Esophagus muscularis mucosa (tissue), 4 donors: ENCODE measurements around the gene SAMD4A. TPM values are rescaled to one million over a fixed set of nuclear protein-coding genes. Genes with fewer than 3 reads are reported as not detected.

Source experiments
- DNase-seq: peaks from one replicate; pipeline ENCODE4 v3.0.0-alpha.2; 2017; ENCODE audit errors: extremely low spot score
- H3K27ac ChIP-seq, 4 donors: fragments of 200-600 bp; sonication (generic); replicated peaks in 1 of 4; 1 replicate in 3 of 4; 2 replicates in 1 of 4; pipeline ENCODE4 v1.5.1; 2016 to 2019; ENCODE audit warnings: mild to moderate bottlenecking in 1 of 4
- H3K27me3 ChIP-seq, 4 donors: fragments of 200-600 bp; sonication (generic); one replicate each; pipeline versions ENCODE4 v1.5.1 to v1.6.0; 2016 to 2019
- H3K36me3 ChIP-seq, 4 donors: fragments of 200-600 bp; sonication (generic); one replicate each; pipeline ENCODE4 v1.5.1; 2016 to 2019
- H3K4me1 ChIP-seq, 4 donors: fragments of 200-600 bp; sonication (generic); one replicate each; pipeline ENCODE4 v1.5.1; 2016 to 2019
- H3K4me3 ChIP-seq, 4 donors: fragments of 200-600 bp; sonication (generic); 1 replicate in 2 of 4; 2 replicates in 2 of 4; pipeline ENCODE4 v1.5.1; 2016 to 2019; ENCODE audit warnings: mild to moderate bottlenecking in 4 of 4, moderate library complexity in 1 of 4
- H3K9me3 ChIP-seq, 4 donors: fragments of 200-600 bp; sonication (generic); 1 replicate in 3 of 4; 2 replicates in 1 of 4; pipeline ENCODE4 v1.5.1; 2016 to 2019
- CTCF ChIP-seq, 3 experiments: fragments of 200-600 bp in 2 of 3; fragments of 450-650 bp in 1 of 3; sonication (generic) in 2 of 3; IDR thresholded peaks; one replicate each; pipeline ENCODE4 v1.5.1; 2017 to 2019; ENCODE audit warnings: antibody characterized with exemption in 3 of 3, mild to moderate bottlenecking in 2 of 3, moderate library complexity in 1 of 3
- EP300 ChIP-seq: sonication (generic); formaldehyde crosslinking; IDR thresholded peaks from one replicate; pipeline ENCODE4 v1.6.1; 2017; ENCODE audit warnings: antibody characterized with exemption
- POLR2A ChIP-seq: fragments of 450-650 bp; IDR thresholded peaks from one replicate; pipeline ENCODE4 v1.6.1; 2017; ENCODE audit warnings: antibody characterized with exemption, moderate library complexity, mild to moderate bottlenecking, low read depth
- POLR2AphosphoS5 ChIP-seq, 2 donors: sonication (generic); formaldehyde crosslinking; IDR thresholded peaks; one replicate each; pipeline ENCODE4 v1.6.1; 2017; ENCODE audit warnings: antibody characterized with exemption in 2 of 2
- WGBS: methylation state at CpG from one replicate; pipeline ENCODE4 v1.1.5; 2018; 5-methylcytosine and 5-hydroxymethylcytosine counted together
- intact Hi-C: fragments of 100-400 bp; cut with DNase I; formaldehyde crosslinking; loops from one replicate; pipeline ENCODE4 v1.15.1; 2023
- total RNA-seq, 4 donors: library from RNA; depleted of rRNA; stranded (reverse); fragments of >200 nt; gene quantifications; one replicate each; pipeline versions ENCODE4 v1.1.0 to v1.2.1, GENCODE V29; 2016

The SAMD4A gene
- total RNA-seq, 4 donors from 2014 or later: 76.8 to 123 (median 97.0) TPM

GRCh38 chr14:54593860-54594259, 26.9 kb downstream of the SAMD4A start:
- Histone ChIP-seq H3K4me1 (peaks cover 31 to 66% (median 34%) of the 10 kb centered on the region in 4 donors), H3K27ac (no peak overlapping the region), H3K27me3 (no peaks in the 10 kb centered on the region), H3K36me3 (no peaks in the 10 kb centered on the region), H3K9me3 (no peaks in the 10 kb centered on the region), H3K4me3 (no peak overlapping the region)
- intact Hi-C loops: no loop called here
- 44% methylated on average over 1 of the region's 1 CpG for WGBS
- TF ChIP-seq POLR2A (no peak), CTCF (IDR thresholded peaks at IDR 0.05) (no peak), EP300 (no peak), POLR2AphosphoS5 (IDR thresholded peaks at IDR 0.05) (no peak)
- no peak for DNase-seq

- H3K27ac ChIP-seq: no peak overlapping the region
- DNase-seq: no peak
- H3K9me3 ChIP-seq: no peaks in the 10 kb centered on the region
- WGBS: 76% methylated on average over 1 of the region's 1 CpG
- H3K27me3 ChIP-seq: no peaks in the 10 kb centered on the region
- H3K4me1 ChIP-seq: peaks cover 29 to 63% (median 34%) of the 10 kb centered on the region in 4 donors
- no peaks in the 10 kb centered on the region for H3K36me3 ChIP-seq
- TF ChIP-seq EP300 (no peak), POLR2AphosphoS5 (IDR thresholded peaks at IDR 0.05) (no peak), CTCF (IDR thresholded peaks at IDR 0.05) (no peak), POLR2A (no peak)
- intact Hi-C loops: no loop called here
- no peak overlapping the region for H3K4me3 ChIP-seq
Observed at GRCh38 chr14:54594537-54594936, 27.6 kb downstream of the SAMD4A start.

- 79% methylated on average over 5 of the region's 5 CpGs for WGBS
- no peaks in the 10 kb centered on the region for H3K36me3 ChIP-seq
- H3K27ac ChIP-seq: no peak overlapping the region
- intact Hi-C loops: no loop called here
- peaks cover 28 to 51% (median 34%) of the 10 kb centered on the region in 4 donors for H3K4me1 ChIP-seq
- H3K27me3 ChIP-seq: no peaks in the 10 kb centered on the region
- TF ChIP-seq EP300 (no peak), POLR2A (no peak), CTCF (IDR thresholded peaks at IDR 0.05) (no peak), POLR2AphosphoS5 (IDR thresholded peaks at IDR 0.05) (no peak)
- no peak for DNase-seq
- no peaks in the 10 kb centered on the region for H3K9me3 ChIP-seq
- H3K4me3 ChIP-seq: no peak overlapping the region
Observed at GRCh38 chr14:54597795-54598443, 31.0 kb downstream of the SAMD4A start.

- Histone ChIP-seq H3K9me3 (no peaks in the 10 kb centered on the region), H3K4me1 (peaks cover 23 to 42% (median 26%) of the 10 kb centered on the region in 4 donors), H3K36me3 (no peaks in the 10 kb centered on the region), H3K27me3 (no peaks in the 10 kb centered on the region), H3K27ac (no peak overlapping the region), H3K4me3 (no peak overlapping the region)
- DNase-seq: no peak
- intact Hi-C loops: no loop called here
- no peak for TF ChIP-seq CTCF (IDR thresholded peaks at IDR 0.05)
- WGBS: 29% methylated on average over 1 of the region's 1 CpG
Observed at GRCh38 chr14:54599966-54600716, 33.2 kb downstream of the SAMD4A start.
